HG03108 (cell line): ENCODE data around the gene MYH15.
A peak's percentile ranks its signal among the peaks of the same experiment; 100 is the strongest.

Experiments used
- ATAC-seq: cut with Tn5 transposase; IDR thresholded peaks from one replicate; pipeline ENCODE4 v1.9.1; 2021; ENCODE audit warnings: moderate library complexity; ENCODE audit not compliant: unreplicated experiment

MYH15 gene

GRCh38 chr3:108510496-108510895, at the start of gene MYH15:
MYH15 (minus strand) TSS chr3:108510596; CDS start chr3:108510530, 66 bp downstream.
- ATAC-seq = no peak

GRCh38 chr3:108555966-108556581, 45.7 kb upstream of the MYH15 start:
- no peak for ATAC-seq

DNA sequence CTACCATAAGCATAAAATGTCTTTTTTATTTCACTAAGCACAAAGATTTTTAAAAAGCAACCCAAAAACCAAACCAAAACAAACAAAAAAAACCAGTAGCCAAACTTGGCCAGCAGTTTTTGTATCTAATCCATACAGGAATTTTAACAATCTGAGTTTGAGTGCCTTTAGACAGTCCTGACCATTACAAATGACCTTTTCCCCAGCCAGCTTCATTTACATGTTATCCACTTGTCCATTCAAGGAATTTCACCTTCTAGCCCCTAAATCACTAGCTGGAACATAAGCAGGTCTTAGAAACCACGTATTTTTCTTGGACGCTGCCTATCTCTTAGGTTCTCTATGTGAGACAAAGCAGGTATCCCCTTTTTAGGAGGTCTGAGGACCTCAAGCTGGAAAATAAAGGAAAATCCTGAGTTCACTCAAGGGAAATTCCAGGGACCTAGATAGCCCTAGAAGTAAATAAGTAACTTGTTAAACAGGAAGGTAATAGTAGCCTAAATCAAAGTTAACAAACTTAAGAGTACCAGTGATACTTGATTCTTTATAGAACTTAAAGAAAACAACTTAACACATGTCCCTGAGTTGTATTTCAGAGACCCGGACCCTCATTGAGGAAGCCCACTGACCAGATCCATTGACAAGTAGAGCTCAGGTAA, 44.6 kb upstream of the MYH15 start:
- ATAC-seq = no peak

DNA sequence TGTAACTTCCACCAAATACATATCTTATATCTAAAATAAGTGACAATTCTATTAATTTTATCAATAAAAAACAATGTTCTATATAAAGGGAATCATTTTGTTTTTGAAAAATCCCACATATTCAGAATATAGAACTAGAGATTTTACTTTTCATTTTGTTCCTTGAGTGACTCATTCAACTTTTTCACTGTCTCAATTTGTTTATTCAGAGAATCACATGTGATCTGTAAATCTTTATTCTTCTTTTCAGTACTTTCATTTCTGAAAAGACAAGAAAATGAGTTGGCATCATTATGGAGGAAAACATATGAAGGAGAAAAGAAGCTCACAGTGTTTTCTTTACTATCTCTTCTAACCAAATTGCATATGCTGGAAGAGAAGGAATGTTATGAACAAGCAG, 43.8 kb upstream of the MYH15 start:
- no peak for ATAC-seq

- ATAC-seq = peak; percentile 46
Observed at GRCh38 chr3:108552267-108553159, 42.1 kb upstream of the MYH15 start.

DNA sequence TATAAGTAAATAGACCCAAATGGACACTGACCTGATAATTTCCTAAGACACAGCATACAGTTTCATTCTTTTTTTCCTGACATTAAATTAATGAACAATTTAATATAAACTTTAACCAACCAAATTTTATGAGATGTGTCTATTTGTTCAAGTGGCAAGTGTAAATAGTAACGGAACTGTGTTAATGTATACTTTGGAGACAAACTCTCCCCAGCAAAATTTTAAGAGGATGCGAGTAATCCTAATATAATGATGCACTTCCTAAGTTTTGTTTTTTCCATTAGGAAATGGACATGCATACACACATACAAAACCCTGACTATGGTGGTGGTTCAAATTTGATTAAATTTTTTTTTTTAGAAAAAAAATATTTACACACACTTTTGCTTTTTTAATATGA, 38.5 kb upstream of the MYH15 start:
- ATAC-seq = no peak

DNA sequence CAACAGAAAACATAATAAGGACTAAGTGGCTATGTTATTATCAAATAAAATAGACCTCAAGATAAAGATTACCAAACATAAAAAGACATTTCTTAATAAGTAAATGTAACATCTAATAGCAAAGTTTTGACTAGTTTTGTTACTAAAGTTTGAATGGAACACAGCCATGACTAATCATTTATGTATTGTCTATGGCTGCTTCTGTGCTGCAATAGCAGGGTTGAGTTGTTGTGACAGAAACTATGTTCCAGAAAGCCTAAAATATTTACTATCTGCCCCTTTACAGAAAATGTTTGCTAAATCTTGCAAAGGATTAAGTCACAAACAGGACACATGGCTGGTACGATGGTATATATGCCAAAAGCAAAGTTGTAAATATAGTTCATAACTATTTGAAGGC, 37.9 kb upstream of the MYH15 start:
- ATAC-seq = no peak

GRCh38 chr3:108546692-108547091, 36.3 kb upstream of the MYH15 start:
- ATAC-seq = no peak

DNA sequence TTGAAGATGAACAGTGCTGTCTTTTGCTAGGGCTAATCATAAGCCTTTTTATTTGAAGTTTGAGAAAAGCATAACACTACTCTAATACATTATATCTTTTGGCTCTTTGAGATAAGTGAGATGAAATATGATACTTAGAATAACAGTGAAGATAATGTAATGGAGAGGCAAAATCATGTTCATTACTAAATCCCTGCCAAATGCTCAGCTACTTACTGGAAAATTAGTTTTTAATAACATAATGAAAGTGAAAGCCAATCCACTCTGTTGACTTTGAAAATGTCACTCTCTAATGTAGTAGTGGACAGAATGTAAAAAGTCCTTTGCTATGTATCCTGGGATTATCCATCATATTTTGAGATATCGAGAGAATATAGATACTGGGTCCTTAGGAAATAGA, 35.9 kb upstream of the MYH15 start:
- ATAC-seq = no peak

- ATAC-seq = no peak
Observed at GRCh38 chr3:108538083-108538482, 27.7 kb upstream of the MYH15 start.

DNA sequence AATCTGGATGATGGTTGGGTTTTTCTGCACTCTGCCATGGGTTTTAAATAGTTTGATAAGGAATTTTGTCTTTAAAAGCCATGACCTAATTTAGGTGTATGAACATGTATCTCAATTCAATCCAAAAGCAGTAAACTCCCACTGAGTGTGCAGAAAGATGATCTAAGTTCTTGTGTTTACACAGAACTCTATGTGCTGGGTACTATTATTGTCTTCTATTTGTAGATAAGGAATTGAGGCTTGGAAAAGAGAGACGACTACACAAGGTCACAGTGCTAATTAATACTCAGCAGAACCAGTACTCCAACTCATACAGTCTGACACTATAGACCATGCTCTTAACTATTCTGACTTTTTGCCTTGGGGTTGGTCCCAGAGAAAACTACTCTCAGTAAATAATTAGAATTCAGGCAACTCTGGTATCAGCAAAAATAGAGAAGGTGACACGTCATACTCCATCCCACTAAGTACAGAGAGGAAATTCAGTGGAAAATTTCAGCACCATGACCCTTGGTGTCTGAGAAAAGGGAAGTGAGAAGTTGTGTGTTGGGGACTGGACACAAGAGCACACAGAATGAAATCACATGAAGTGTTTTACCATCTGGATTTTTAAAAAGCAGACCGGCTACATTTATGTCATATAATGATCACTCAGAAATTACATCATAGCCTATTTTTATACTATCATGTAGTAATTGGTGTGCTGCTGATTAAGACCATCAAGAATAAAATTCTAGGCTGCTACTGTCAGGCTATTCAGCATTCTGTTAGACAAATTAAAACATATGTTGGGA, 18.3 kb upstream of the MYH15 start:
- ATAC-seq = peak; percentile 87

DNA sequence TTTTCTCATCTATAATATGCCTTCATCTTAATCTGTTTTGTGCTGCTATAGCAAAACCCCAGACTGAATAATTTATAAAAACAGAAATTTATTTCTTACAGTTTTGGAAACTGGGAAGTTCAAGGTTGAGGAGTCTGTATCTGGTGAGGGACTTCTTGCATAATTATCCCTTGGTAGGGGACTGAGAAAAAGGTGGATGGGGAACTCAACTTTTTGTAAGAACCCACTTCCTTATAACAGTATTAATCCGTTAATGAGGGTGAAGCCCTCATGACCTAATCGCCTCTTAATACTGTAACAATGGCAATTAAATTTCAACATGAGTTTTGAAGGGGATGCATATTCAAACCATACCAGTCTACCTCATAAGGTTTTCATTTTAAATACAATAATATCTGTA, 17.4 kb upstream of the MYH15 start:
- ATAC-seq = no peak

- ATAC-seq = no peak
Observed at GRCh38 chr3:108527109-108527508, 16.7 kb upstream of the MYH15 start.

DNA sequence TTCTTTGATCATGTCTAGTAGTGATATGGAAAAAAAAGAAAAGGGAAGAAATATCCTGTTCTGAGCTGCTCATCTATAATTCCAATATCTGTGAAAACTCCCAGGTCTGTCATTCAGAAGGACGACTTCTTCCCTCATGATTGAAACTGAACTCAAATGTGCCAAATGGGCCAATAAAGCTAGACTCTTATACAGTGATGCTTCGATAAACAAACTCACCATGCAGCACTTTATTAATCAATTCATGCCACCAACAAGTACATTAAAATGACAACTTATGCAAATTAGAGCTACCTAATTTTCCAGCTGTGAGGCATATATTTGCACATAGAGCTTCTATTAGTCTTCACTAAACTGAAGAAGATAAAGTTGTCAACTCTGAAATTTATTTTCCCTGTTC, 15.6 kb upstream of the MYH15 start:
- ATAC-seq = no peak

DNA sequence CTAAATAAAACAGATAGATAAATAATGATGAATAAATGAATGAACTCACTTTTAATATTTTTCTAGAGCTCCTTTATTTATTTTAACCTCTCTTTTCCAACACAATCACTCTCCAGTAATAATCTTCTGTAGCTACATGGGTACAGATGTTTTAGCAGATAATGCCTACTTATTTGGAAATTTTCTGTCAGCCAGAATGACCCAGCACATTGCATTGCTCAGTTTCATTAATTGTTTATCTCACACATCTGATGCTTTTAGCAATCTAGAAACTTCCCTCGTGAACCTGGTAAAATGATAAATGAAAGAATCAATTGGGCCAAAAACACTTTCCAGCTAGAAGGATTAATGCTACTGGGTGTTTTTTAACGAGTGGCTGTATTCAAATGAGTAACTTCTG, 14.9 kb upstream of the MYH15 start:
- no peak for ATAC-seq

DNA sequence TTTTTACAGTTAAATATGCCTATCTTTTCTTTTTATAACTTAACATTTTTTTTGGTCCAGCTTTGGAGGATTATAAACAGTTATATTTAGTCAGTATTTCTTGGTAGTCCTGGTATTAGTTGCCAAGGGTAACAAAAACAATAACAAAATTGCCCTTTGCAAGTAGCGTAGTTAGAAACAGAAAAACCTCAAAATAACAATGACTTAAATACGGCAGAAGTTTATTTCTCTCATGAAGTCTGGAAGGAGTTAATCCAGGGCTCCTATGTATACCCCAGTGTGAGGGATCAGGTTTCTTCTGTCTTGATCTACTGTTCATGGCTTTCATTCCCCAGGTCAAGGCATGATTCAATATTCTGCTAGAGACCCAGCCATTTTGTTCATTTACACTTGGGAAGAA, 14.1 kb upstream of the MYH15 start:
- ATAC-seq = no peak

DNA sequence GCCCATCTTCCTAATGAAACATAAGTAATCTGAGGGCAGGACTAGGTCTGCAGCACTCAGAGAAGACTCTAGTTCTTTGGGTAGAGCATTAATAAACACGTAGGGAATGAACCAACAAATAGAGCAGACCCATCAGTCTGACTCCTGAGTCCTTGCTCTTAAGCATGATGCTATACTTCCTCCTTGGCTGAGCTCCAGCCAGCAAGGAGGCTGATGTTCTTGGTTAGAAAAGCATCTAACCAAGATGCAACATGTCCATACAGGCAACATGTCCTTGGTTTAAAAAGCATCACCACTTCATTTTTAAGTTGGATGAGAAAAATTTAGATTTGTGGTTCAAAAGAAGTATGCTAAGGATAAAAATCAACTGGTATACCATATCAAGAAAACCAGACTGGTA, 8.5 kb upstream of the MYH15 start:
- no peak for ATAC-seq

DNA sequence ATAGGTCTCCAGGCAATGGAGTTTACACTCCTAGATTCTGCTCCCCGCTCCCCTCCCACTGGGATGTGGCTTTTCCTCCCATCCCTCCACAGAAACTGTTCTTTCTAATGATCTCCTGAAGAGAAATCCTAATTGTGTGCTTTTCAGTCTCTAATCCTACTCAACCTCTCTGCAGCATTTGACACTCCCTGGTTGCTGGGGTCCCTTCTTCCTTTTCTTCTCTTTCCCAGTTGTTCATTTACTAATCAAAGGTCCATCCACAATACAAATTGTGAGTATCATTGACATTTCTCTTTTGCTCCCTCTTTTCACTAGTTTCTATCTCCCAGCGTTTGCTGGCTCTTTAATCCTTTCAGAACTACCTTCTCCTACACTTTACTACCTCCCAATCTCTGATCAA, 6.5 kb upstream of the MYH15 start:
- ATAC-seq = no peak

- ATAC-seq = no peak
Observed at GRCh38 chr3:108513961-108514360, 3.6 kb upstream of the MYH15 start.

DNA sequence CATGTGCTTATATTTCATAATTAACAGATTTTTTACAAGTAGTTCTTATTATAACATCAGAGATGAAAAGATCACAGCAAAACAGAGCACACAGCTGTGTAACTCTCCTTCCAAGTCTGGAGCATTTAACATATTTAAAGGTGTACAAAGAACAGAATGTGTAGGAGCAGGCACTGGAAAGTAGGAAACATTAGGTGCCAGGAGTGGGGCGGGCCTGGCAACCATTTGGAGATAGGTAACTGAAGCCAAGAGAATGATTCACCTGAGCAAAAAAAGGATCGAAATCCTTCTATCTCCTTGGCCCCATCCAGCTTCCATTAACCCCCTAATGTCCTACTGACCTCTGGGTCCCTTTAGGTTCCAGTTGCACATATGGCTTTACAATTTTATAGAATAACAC, 2.3 kb upstream of the MYH15 start:
- no peak for ATAC-seq

- ATAC-seq = no peak
Observed at GRCh38 chr3:108511490-108511889, 1.1 kb upstream of the MYH15 start.
